K562 (cell line): ENCODE results near the gene SLC22A23. TPM values are rescaled to one million over a fixed set of nuclear protein-coding genes. Genes with fewer than 3 reads are reported as not detected.
A peak's percentile ranks its signal among the peaks of the same experiment; 100 is the strongest.

ENCODE experiments used
- ATAC-seq: fragments of 200-7000 bp; cut with Tn5 transposase; 3 replicates; pipeline ENCODE4 v1.9.1; 2020; ENCODE audit warnings: moderate library complexity
- BruUV-seq: library from RNA; stranded (reverse); fragments of 400-500 nt; replicated peaks from 2 replicates; lab custom pipeline; 2021; lab: Mats Ljungman, UMichigan
- CTCF ChIA-PET: fragments of 300-600 bp; formaldehyde crosslinking; extraction: SDS; loops from one replicate; lab custom pipeline; 2021; ENCODE audit warnings: low intra/inter-chr PET ratio; lab: Yijun Ruan, JAX
- POLR2A ChIA-PET: fragments of 300-600, 350-650 bp; sonication (Branson Sonifier 250); formaldehyde crosslinking; extraction: SDS; loops from one replicate; lab custom pipeline; 2021; ENCODE audit warnings: antibody characterized with exemption, inconsistent platforms; lab: Yijun Ruan, JAX
- DNase-seq, 4 experiments: peaks; one replicate each; pipeline versions ENCODE4 v3.0.0 to v3.0.0-alpha.2; 2011 to 2018; ENCODE audit warnings: low spot score in 3 of 4, mixed read lengths in 3 of 4; ENCODE audit errors: extremely low read depth in 1 of 4
- FAIRE-seq: peaks from 2 replicates; lab custom pipeline; 2011; peaks lifted over from hg19 to GRCh38; lab: Jason Lieb, UNC
- H2AFZ ChIP-seq: 2 replicates; pipeline ENCODE4 v1.6.0; 2011; ENCODE audit warnings: low read depth, low read length, control low read depth, inconsistent platforms
- H3K27ac ChIP-seq: fragments of 200-600 bp; 3 replicates; pipeline ENCODE4 v1.8.0; 2011; ENCODE audit warnings: low read depth, mild to moderate bottlenecking, control low read depth, inconsistent platforms, low read length, moderate library complexity, mixed read lengths; ENCODE audit errors: extremely low read depth
- H3K27me3 ChIP-seq, 2 experiments: fragments of 300-600 bp in 1 of 2; 2 replicates in 1 of 2; 3 replicates in 1 of 2; pipeline versions ENCODE4 v1.6.0 to v1.8.0; 2011; ENCODE audit warnings: inconsistent platforms in 2 of 2, low read length in 2 of 2, mild to moderate bottlenecking in 1 of 2, mixed read lengths in 1 of 2, moderate library complexity in 1 of 2; ENCODE audit not compliant: control insufficient read depth in 2 of 2, insufficient read depth in 2 of 2
- H3K36me3 ChIP-seq: fragments of 300-600 bp; 3 replicates; pipeline ENCODE4 v1.8.0; 2011; ENCODE audit warnings: mild to moderate bottlenecking, low read length, inconsistent platforms; ENCODE audit not compliant: control insufficient read depth, insufficient read depth
- H3K4me1 ChIP-seq, 2 experiments: fragments of 200-600 bp in 1 of 2; replicated peaks in 1 of 2; 2 replicates in 1 of 2; 3 replicates in 1 of 2; pipeline versions ENCODE4 v1.5.1 to v1.8.0; 2011; ENCODE audit warnings: inconsistent platforms in 2 of 2, low read length in 2 of 2, mild to moderate bottlenecking in 1 of 2, mixed read lengths in 1 of 2, moderate library complexity in 1 of 2; ENCODE audit not compliant: control insufficient read depth in 2 of 2, insufficient read depth in 2 of 2
- H3K4me2 ChIP-seq: 2 replicates; pipeline ENCODE4 v1.6.1; 2011; ENCODE audit warnings: low read length, control low read depth, inconsistent platforms, mixed read lengths; ENCODE audit not compliant: insufficient read depth
- H3K4me3 ChIP-seq: fragments of 200-600 bp; sonication (generic), shearing (Covaris generic); 2 replicates; pipeline ENCODE4 v1.5.1; 2016; ENCODE audit warnings: control low read depth, inconsistent platforms
- H3K79me2 ChIP-seq: fragments of 200-600 bp; 3 replicates; pipeline ENCODE4 v1.8.0; 2011; ENCODE audit warnings: low read length, inconsistent platforms; ENCODE audit not compliant: control insufficient read depth, insufficient read depth
- H3K9ac ChIP-seq, 2 experiments: 2 replicates each; pipeline versions ENCODE4 v1.6.0 to v1.6.1; 2011; ENCODE audit warnings: low read depth in 2 of 2, low read length in 2 of 2, control low read depth in 1 of 2, inconsistent platforms in 1 of 2, mild to moderate bottlenecking in 1 of 2, mixed read lengths in 1 of 2; ENCODE audit not compliant: insufficient read depth in 1 of 2
- H3K9me1 ChIP-seq: one replicate; pipeline ENCODE4 v1.6.0; 2011; ENCODE audit warnings: inconsistent platforms, mild to moderate bottlenecking, low read length, moderate library complexity; ENCODE audit not compliant: control insufficient read depth, insufficient read depth
- H3K9me3 ChIP-seq: replicated peaks from 2 replicates; pipeline ENCODE4 v1.5.1; 2011; ENCODE audit warnings: low read depth, low read length, inconsistent platforms; ENCODE audit not compliant: control insufficient read depth, insufficient read depth
- H4K20me1 ChIP-seq: replicated peaks from 2 replicates; pipeline ENCODE4 v1.6.1; 2011; ENCODE audit warnings: low read length, inconsistent platforms, mixed read lengths; ENCODE audit not compliant: control insufficient read depth, insufficient read depth
- ETV6 ChIP-seq, 3 experiments: fragments of 150-350 bp in 1 of 3; sonication (generic) in 1 of 3; formaldehyde crosslinking in 1 of 3; IDR thresholded peaks; 2 replicates each; pipeline versions ENCODE4 v1.6.1 to v1.8.0; 2014 to 2022; ENCODE audit warnings: borderline replicate concordance in 2 of 3, low read depth in 2 of 3, antibody characterized with exemption in 1 of 3, low read length in 1 of 3, mild to moderate bottlenecking in 1 of 3, missing genetic modification reagents in 1 of 3
- FOSL1 ChIP-seq: fragments of 200-800 bp; sonication (Bioruptor generic); conservative IDR thresholded peaks from 2 replicates; pipeline ENCODE4 v1.6.1; 2016; ENCODE audit warnings: missing genetic modification characterization, missing compliant biosample characterization
- GABPB2 ChIP-seq: fragments of 250-450 bp; sonication (Bioruptor Pico); conservative IDR thresholded peaks from 2 replicates; pipeline ENCODE4 v1.5.1; 2021; ENCODE audit warnings: mild to moderate bottlenecking
- JUND ChIP-seq, 2 experiments: IDR thresholded peaks; 2 replicates in 1 of 2; 3 replicates in 1 of 2; pipeline ENCODE4 v1.6.1; 2011; ENCODE audit warnings: borderline replicate concordance in 2 of 2, low read depth in 2 of 2, low read length in 2 of 2, improper control_type of control experiment in 1 of 2, missing biosample characterization in 1 of 2, missing genetic modification characterization in 1 of 2, missing genetic modification reagents in 1 of 2
- MAZ ChIP-seq, 2 experiments: fragments of 450-650 bp in 1 of 2; sonication (generic) in 1 of 2; formaldehyde crosslinking; IDR thresholded peaks in 1 of 2; conservative IDR thresholded peaks in 1 of 2; 2 replicates each; pipeline versions ENCODE4 v1.4.0 to v1.5.0; 2020; ENCODE audit warnings: mild to moderate bottlenecking in 1 of 2, missing genetic modification reagents in 1 of 2
- PRDM10 ChIP-seq: fragments of 450-650 bp; IDR thresholded peaks from 2 replicates; pipeline ENCODE4 v1.6.1; 2018; ENCODE audit not compliant: partially characterized antibody
- ZBTB2 ChIP-seq: fragments of 450-650 bp; IDR thresholded peaks from 2 replicates; pipeline ENCODE4 v1.6.1; 2016; ENCODE audit warnings: antibody characterized with exemption
- ZNF277 ChIP-seq: fragments of 250-450 bp; sonication (Bioruptor Pico); IDR thresholded peaks from 2 replicates; pipeline ENCODE4 v1.8.0; 2022; ENCODE audit warnings: inconsistent platforms, mild to moderate bottlenecking, moderate library complexity, borderline replicate concordance
- WGBS: fragments of 100-300 bp; shearing (Covaris generic); methylation state at CpG from one replicate; pipeline ENCODE4 v1.1.6; 2016; ENCODE audit warnings: low coverage, mixed read lengths; ENCODE audit not compliant: insufficient coverage; ENCODE audit errors: missing lambda C conversion rate; 5-methylcytosine and 5-hydroxymethylcytosine counted together
- in situ Hi-C: fragments of 300-500 bp; cut with MboI; formaldehyde crosslinking; loops from 4 replicates; pipeline ENCODE4 v1.15.0; 2018; ENCODE audit warnings: inconsistent platforms, mixed read lengths
- intact Hi-C: fragments of 100-400 bp; cut with micrococcal nuclease; formaldehyde crosslinking; loops from 2 replicates; pipeline ENCODE4 v1.14.2; 2022
- polyA plus RNA-seq, 8 experiments: library from polyadenylated mRNA; depleted of rRNA in 4 of 8; stranded (reverse) in 5 of 8; unstranded in 3 of 8; fragments of >200 nt; fragmentation: Nextera tagmentation in 2 of 8; fragmentation: Illumina TruSeq in 1 of 8; extraction: Ambion mirVana in 2 of 8; extraction: Trizol in 1 of 8; gene quantifications; 2 replicates each; pipeline versions ENCODE4 v1.2.1 to v1.2.3, GENCODE V29; 2011 to 2014; ENCODE audit warnings: inconsistent platforms in 1 of 8, missing spikeins in 1 of 8
- total RNA-seq, 7 experiments: library from RNA; depleted of rRNA in 6 of 7; stranded (reverse); fragments of >200 nt in 6 of 7; fragmentation: Illumina TruSeq in 2 of 7; extraction: Trizol in 2 of 7; gene quantifications; 2 replicates each; pipeline versions ENCODE4 v1.2.1 to v1.2.3, GENCODE V29; 2011 to 2021; ENCODE audit warnings: low replicate concordance in 1 of 7
- TF ChIP-seq, protein P1 (sequence below): fragments of 250-450 bp; sonication (Bioruptor Pico); IDR thresholded peaks from 2 replicates; pipeline ENCODE4 v1.5.0; 2022; ENCODE audit warnings: mild to moderate bottlenecking

SLC22A23 gene
- total and polyA plus RNA-seq, 9 of the 15 experiments (the other 6 are each of a cell fraction or from before 2014, with no cell fraction given), result 0.30 to 8.7 (median 2.5) TPM

DNA sequence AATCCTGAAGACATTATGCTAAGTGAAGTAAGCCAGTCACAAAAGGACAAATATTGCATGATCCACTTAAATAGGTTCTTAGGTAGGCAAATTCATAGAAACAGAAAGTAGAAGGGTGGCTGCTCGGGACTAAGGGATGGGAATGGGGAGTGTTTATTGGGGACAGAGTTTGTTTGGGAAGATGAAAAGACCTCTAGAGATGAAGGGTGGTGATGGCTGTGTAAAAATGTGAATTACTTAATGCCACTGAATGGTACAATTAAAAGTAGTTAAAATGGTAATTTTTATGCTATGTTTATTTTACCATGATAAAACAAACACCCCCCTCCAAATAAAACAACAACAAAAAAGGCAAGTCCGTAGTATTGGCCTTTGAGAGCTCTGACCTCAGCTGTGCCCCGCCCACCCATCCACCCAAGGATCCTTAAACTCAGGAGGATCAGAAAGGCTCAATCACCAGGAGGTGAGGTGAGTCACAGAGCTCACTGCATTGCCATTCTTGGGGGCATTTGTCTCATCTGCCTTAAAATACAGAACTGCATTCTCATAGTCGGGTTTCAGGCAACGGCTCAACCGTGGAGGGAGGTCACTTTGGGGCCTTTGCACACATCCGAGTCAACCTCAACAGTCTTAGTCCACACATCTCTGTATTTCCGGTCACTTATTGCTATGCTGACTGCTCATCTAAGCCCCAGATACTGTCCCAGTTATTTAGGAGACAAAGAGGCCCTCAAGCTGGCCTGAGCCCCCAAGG, 96.7 kb downstream of the SLC22A23 start:
- BruUV-seq, result no TSS peak
- no peaks in the 10 kb centered on the region for H4K20me1 ChIP-seq
- H3K9me3 ChIP-seq, result no peaks in the 10 kb centered on the region
- H3K4me3 ChIP-seq, result no peak overlapping the region
- intact Hi-C loops, result loop anchor here (10.0 kb wide), 1 partner anchor 665 kb away; a partner anchor contains a TSS
- WGBS, result 55% methylated on average over 8 of the region's 8 CpGs
- H3K27ac ChIP-seq, result no peak overlapping the region
- peaks cover 31 to 33% of the 10 kb centered on the region in 2 experiments for H3K4me1 ChIP-seq
- ChIA-PET CTCF (no interaction called here), POLR2A (interaction anchor here (1.8 kb wide), 1 partner anchor 11 kb away, joined by 5 read pairs; no protein-coding TSS in a partner anchor)
- H3K9me1 ChIP-seq, result no peaks in the 10 kb centered on the region
- no peaks in the 10 kb centered on the region for H3K79me2 ChIP-seq
- DNase-seq (peak; percentile 45 to 60 (median 46)), FAIRE-seq (no peak), ATAC-seq (no peak)
- no peaks in the 10 kb centered on the region for H3K27me3 ChIP-seq
- no peak overlapping the region for H3K9ac ChIP-seq
- in situ Hi-C loops, result no loop called here
- H2AFZ ChIP-seq, result no peak overlapping the region
- no peaks in the 10 kb centered on the region for H3K36me3 ChIP-seq
- H3K4me2 ChIP-seq, result no peak overlapping the region
- TF ChIP-seq, protein P1, sequence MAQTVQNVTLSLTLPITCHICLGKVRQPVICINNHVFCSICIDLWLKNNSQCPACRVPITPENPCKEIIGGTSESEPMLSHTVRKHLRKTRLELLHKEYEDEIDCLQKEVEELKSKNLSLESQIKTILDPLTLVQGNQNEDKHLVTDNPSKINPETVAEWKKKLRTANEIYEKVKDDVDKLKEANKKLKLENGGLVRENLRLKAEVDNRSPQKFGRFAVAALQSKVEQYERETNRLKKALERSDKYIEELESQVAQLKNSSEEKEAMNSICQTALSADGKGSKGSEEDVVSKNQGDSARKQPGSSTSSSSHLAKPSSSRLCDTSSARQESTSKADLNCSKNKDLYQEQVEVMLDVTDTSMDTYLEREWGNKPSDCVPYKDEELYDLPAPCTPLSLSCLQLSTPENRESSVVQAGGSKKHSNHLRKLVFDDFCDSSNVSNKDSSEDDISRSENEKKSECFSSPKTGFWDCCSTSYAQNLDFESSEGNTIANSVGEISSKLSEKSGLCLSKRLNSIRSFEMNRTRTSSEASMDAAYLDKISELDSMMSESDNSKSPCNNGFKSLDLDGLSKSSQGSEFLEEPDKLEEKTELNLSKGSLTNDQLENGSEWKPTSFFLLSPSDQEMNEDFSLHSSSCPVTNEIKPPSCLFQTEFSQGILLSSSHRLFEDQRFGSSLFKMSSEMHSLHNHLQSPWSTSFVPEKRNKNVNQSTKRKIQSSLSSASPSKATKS (CRISPR knock-in tag), result no peak
- TF ChIP-seq ETV6 (IDR thresholded peaks at IDR 0.05; ENCODE audit: borderline replicate concordance in 1 of 2, low read depth in 2 of 2, low read length in 1 of 2) (no peak), ETV6 (CRISPR knock-in tag; IDR thresholded peaks at IDR 0.05; ENCODE audit: borderline replicate concordance) (no peak), FOSL1 (tag) (0 out of 2 replicates have a peak, but pooled peaks have one; percentile 28), ZNF277 (CRISPR knock-in tag) (no peak), ZBTB2 (no peak), MAZ (CRISPR knock-in tag; conservative IDR thresholded peaks at IDR 0.05 in 1 of 2, IDR thresholded peaks at IDR 0.05 in 1 of 2) (no peak), PRDM10 (peak; percentile 89), GABPB2 (CRISPR knock-in tag) (no peak), JUND (IDR thresholded peaks at IDR 0.05; ENCODE audit: borderline replicate concordance, low read depth, low read length) (peak; percentile 22; the same call in 1 of the 2 replicates), JUND (tag; IDR thresholded peaks at IDR 0.05; ENCODE audit: borderline replicate concordance, low read depth, low read length) (no peak; the same call in 2 of the 3 replicates)
